Measurements from ENCODE around the gene POC1B. TPM values are rescaled to one million over a fixed set of nuclear protein-coding genes. Genes with fewer than 3 reads are reported as not detected.

POC1B gene
- polyA plus RNA-seq, 6 donors from 2014 or later: 41.2 to 65.8 (median 45.1) TPM

DNA sequence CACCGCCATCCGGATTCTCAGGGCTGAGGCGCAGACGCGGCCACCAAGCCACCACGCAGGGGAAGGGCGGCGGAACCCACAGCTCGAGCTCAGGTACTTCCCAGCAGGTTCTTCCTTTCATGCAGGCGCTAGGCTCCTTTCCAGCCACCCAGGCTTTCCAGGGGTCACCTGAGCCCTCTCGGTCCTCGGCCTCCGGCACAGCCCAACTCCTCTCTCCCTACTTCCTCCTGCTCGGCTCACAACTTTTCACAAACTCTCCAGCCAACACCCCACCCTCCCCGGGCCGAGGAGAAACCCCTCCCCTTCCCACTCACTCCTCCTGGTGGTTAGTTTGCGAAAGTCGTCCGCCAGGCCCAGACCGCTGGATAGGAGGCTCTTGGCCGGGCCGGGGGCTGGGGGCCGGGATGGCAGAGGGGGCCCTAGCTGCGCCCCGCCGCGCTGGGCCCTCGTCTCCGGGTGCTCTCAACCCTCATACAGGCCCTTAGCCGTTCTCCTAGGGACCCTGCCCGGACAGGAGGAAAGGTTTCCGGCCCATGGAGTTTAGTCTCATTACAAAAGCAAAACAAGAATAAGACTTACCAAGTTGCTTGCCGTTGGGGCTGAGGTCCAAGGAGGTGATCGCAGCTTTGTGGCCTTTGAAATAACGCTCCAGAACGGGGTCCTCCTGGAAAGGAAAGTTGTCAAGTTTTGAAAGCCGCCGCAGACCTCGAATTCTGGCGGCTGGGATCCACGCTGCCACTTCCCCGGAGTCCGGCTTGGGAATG, 1.1 kb downstream of the POC1B start, which contains the start of gene GALNT4:
GALNT4 (minus strand) TSS at position 256 of the 764 bp plus-strand sequence; CDS start at position 9, 247 bp downstream.
- H3K36me3 Mint-ChIP-seq: peaks cover 8% of the 10 kb centered on the region in 2 donors
- peak; percentile 71 to 74 for ATAC-seq (ENCODE audit: low read depth in 2 of 2)
- H3K4me3 Mint-ChIP-seq: peak within 1 kb of the TSS; percentile 93 to 99 (median 99)
- H3K4me1 Mint-ChIP-seq: peaks cover 38 to 56% (median 43%) of the 10 kb centered on the region in 3 donors
- peak; percentile 87 for DNase-seq
- no peaks in the 10 kb centered on the region for H3K27me3 Mint-ChIP-seq
- no peaks in the 10 kb centered on the region for H3K9me3 Mint-ChIP-seq
- peak within 1 kb of the TSS; percentile 91 to 98 (median 94) for H3K27ac Mint-ChIP-seq

DNA sequence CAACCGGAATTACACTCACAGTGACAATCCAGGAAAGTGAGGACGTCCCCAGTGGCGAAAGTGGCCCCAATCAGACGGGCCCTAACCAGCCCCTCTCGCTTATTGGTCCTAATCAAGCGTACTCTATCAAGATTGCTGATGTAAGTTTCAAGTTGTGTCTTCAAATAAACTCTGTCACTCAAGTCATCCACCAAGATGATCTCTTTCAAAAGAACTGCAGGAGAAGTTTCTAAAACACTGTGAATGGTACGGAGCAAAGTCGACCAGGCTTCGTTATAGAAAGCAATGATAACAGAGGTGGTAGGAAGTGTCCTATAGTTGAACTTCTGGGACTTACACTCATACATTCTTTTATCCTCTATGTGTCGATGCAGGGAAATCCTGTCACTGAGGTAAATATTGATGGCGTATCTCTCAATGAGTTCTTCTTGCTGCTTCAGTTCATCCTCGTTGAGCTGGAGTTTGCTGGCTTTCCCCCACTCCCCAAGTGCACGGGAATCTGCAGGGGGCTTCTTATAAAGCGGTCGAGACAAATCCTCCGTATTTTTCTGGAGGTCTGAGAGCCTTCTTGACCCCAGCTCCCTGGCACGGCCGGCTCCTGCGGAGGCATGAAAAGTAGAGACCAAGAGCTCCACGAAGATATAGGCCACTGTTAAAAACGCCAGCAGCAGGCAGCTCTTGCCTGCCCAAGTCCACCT, 1.9 kb downstream of the POC1B start:
- peak overlapping the region; percentile 93 to 99 (median 98) for H3K4me3 Mint-ChIP-seq
- DNase-seq (no peak), ATAC-seq (ENCODE audit: low read depth in 2 of 2) (no peak)
- peaks cover 8% of the 10 kb centered on the region in 2 donors for H3K36me3 Mint-ChIP-seq
- no peaks in the 10 kb centered on the region for H3K27me3 Mint-ChIP-seq
- H3K4me1 Mint-ChIP-seq: peaks cover 34 to 51% (median 38%) of the 10 kb centered on the region in 3 donors
- H3K27ac Mint-ChIP-seq: peak overlapping the region; percentile 87 to 97 (median 93)
- no peaks in the 10 kb centered on the region for H3K9me3 Mint-ChIP-seq

DNA sequence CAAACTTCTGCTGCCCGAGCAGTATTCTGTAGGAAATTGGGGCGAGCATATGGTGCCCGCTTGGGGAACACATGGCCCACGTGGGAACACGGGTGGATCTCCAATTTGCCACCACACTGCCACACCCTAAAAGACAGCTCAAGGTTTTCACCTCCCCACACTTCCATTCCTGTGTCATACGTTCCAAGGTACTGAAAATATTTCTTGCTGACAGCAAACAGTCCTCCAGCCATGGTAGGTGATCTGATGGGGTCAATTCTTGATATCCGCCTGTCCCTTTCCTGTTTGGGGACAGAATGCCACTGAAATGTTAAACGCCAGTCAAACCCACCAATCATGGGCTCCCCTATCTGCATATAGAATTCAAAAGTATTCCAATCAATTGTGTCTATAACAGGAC, 2.5 kb downstream of the POC1B start:
- peaks cover 8% of the 10 kb centered on the region in 2 donors for H3K36me3 Mint-ChIP-seq
- peak overlapping the region in 4 of 6 donors; percentile 87 to 94 (median 93) for H3K27ac Mint-ChIP-seq
- peak overlapping the region; percentile 93 to 99 (median 98) for H3K4me3 Mint-ChIP-seq
- DNase-seq (no peak), ATAC-seq (ENCODE audit: low read depth in 2 of 2) (no peak)
- peaks cover 34 to 54% (median 40%) of the 10 kb centered on the region in 3 donors for H3K4me1 Mint-ChIP-seq
- no peaks in the 10 kb centered on the region for H3K27me3 Mint-ChIP-seq
- H3K9me3 Mint-ChIP-seq: no peaks in the 10 kb centered on the region

DNA sequence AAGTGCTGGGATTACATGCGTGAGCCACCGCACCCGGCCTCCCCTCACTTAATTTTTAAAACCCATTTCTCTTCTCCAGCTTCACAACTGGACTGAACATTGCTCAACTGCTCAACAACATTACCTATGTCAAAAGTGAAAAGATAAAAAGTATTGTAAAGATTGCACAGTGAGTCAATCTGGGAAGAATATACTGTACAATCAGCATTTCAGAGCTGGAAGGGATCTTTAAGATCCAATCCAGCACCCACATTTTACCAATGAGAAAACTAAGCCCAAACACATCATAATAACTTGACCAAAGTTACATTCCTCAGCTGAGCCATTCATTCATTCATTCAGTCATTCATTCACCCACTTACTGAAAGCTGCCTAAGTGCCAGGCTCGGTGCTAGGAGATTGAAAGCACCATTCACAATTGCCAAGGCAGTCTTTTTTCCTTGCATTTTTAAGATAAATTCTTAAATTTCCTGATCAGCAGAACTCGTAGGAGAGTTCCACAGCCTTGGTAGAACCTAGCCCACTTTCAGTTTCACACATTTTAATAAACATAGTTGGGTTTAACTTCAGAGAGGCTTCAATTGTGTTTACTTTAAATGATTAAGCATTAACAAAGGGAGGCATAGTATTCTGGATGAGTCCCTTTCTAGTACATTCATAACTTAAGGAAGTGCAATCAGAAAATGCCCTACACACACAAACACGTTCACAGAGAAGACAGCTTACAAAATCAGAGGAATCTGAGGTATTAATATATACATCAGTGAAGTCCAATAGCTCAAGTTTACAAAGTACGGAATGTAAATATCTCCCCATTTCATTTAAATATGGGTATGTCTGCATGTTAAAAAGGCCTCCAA, 4.3 kb downstream of the POC1B start:
- Mint-ChIP-seq H3K36me3 (peaks cover 8% of the 10 kb centered on the region in 2 donors), H3K27ac (peak overlapping the region in 2 of 6 donors; percentile 1 to 22), H3K4me1 (peaks cover 39 to 54% (median 44%) of the 10 kb centered on the region in 3 donors), H3K4me3 (peak overlapping the region in 7 of 8 donors; percentile 31 to 96 (median 62)), H3K9me3 (no peaks in the 10 kb centered on the region), H3K27me3 (no peaks in the 10 kb centered on the region)
- ATAC-seq (ENCODE audit: low read depth in 2 of 2): no peak
- no peak for DNase-seq

DNA sequence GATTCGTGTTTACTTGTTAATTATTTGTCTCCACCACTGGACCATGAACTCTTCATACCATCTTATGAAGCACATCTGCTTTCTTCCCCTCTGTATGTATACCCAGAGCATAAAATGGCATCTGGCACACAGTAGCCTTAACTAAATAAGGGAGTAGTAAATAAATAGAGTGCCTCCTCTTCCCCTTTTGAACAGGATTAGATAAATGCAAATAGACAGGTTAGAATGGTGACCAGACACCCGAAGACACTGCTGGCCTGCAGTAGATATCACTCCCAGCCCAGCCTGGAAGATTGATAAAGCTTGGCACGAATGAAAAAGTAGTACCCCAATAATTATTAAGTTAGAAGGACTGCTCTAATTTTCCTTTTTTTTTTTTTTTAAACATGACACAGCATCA, 8.1 kb downstream of the POC1B start:
- no peak for DNase-seq
- ATAC-seq (ENCODE audit: low read depth in 2 of 2): no peak
- H3K4me1 Mint-ChIP-seq: peaks cover 23 to 36% (median 25%) of the 10 kb centered on the region in 3 donors
- H3K36me3 Mint-ChIP-seq: peaks cover 0 to 1% of the 10 kb centered on the region in 2 donors
- no peaks in the 10 kb centered on the region for H3K9me3 Mint-ChIP-seq
- H3K27me3 Mint-ChIP-seq: no peaks in the 10 kb centered on the region
- H3K27ac Mint-ChIP-seq: peak overlapping the region in 3 of 6 donors; percentile 4 to 34 (median 13)
- no peak overlapping the region for H3K4me3 Mint-ChIP-seq

DNA sequence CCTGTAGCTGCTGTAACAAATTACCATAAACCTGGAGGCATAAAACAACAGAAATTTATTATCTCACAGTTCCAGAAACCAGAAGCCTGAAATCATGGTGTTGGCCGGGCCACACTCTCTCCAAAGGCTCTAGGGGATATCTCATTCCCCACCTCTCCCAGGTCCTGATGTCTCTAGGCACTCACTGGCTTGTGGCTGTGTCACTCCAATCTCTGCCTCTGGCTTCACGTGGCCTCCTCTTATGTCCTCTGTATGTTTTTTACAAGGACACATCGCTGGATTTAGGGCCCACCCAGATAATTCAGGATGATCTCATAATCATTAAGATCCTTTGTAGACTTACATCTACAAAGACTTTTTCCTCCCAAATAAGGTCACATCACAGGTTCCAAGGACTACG, 9.2 kb downstream of the POC1B start:
- Mint-ChIP-seq H3K4me1 (peaks cover 19 to 26% (median 19%) of the 10 kb centered on the region in 3 donors), H3K9me3 (no peaks in the 10 kb centered on the region), H3K4me3 (no peak overlapping the region), H3K27ac (no peak overlapping the region), H3K36me3 (no peaks in the 10 kb centered on the region), H3K27me3 (no peaks in the 10 kb centered on the region)
- DNase-seq (no peak), ATAC-seq (ENCODE audit: low read depth in 2 of 2) (no peak)

DNA sequence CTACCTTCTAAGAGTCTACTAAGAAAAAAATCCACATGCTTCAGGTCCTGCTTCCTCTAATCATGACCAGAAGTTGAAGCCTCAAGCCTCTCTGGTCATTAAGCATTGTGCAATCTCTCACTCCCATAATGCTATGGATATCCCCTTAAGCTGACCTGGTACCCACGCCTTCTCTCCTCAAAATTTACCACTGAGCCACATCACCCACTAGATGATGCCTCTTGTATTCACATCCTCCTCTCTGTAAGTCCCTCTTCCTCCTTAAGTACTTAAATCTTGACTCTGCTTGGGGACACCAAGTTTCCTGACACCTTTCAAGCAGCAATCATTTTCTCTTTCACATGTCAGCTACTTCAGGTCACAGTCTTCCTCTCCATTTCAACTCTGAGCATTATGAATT, 11.1 kb downstream of the POC1B start:
- Mint-ChIP-seq H3K4me3 (no peak overlapping the region), H3K9me3 (no peaks in the 10 kb centered on the region), H3K4me1 (peaks cover 13 to 25% (median 13%) of the 10 kb centered on the region in 3 donors), H3K27ac (no peak overlapping the region), H3K36me3 (no peaks in the 10 kb centered on the region), H3K27me3 (no peaks in the 10 kb centered on the region)
- ATAC-seq (ENCODE audit: low read depth in 2 of 2): peak in 1 of 2 donors; percentile 30
- no peak for DNase-seq

DNA sequence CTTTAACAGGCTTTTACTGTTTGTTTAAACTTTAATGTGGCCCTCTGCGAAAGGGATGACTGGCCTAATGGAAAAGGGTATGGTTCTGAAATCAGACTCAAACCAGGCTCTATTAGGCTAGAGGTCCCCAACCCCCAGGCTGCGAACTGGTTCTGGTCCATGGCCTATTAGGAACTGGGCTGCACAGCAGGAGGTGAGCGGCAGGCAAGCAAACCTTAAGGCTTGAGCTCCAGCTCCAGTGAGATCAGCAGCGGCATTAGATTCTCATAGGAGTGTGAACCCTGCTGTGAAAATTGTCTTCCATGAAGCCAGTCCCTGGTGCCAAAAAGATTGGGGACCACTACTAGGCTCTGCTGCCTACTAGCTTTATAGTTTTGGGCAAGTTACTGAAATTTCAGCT, 12.3 kb downstream of the POC1B start:
- no peaks in the 10 kb centered on the region for H3K27me3 Mint-ChIP-seq
- H3K9me3 Mint-ChIP-seq: no peaks in the 10 kb centered on the region
- no peak overlapping the region for H3K27ac Mint-ChIP-seq
- H3K4me3 Mint-ChIP-seq: no peak overlapping the region
- peaks cover 12 to 21% (median 13%) of the 10 kb centered on the region in 3 donors for H3K4me1 Mint-ChIP-seq
- ATAC-seq (ENCODE audit: low read depth in 2 of 2): no peak
- no peaks in the 10 kb centered on the region for H3K36me3 Mint-ChIP-seq
- no peak for DNase-seq

DNA sequence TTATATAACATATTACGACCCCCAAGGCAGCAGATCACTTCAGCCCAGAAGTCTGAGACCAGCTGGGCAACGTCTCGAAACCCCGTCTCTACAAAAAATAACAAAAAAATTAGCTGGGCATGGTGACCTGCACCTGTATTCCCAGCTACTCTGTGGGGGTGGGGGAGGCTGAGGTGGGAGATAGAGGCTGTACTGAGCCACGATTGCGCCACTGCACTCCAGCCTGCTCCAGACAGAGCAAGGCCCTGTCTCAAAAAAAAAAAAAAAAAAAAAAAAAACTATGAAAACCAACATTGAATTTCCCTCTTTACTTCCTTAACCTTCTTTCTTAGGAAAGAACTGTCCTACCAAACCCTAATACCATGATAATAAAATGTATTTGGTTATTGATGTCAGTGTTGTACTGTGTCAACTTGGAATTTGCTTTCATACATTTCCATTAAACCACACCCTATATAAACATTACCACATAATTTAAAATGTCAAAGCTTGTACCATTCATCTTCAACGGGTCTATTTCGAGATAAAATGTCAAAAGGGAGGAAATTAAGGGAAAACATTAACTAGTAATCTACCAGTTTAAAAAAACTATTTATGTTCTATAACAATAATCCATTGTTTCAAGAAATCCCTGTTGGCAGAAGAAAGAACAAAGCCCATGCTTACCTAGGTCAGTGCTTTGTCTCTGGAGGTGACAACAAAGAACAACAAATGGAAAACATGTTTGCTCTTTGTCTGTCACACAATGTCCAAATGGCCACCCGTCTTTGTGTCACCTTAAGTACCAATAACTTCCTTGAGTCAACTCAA, 18.6 kb downstream of the POC1B start:
- DNase-seq: no peak
- Mint-ChIP-seq H3K36me3 (peaks cover 4% of the 10 kb centered on the region in 2 donors), H3K27ac (no peak overlapping the region), H3K9me3 (peaks cover 0 to 2% (median 0%) of the 10 kb centered on the region in 7 donors), H3K4me1 (peaks cover 8 to 14% (median 13%) of the 10 kb centered on the region in 3 donors), H3K27me3 (no peaks in the 10 kb centered on the region), H3K4me3 (no peak overlapping the region)
- no peak for ATAC-seq (ENCODE audit: low read depth in 2 of 2)

DNA sequence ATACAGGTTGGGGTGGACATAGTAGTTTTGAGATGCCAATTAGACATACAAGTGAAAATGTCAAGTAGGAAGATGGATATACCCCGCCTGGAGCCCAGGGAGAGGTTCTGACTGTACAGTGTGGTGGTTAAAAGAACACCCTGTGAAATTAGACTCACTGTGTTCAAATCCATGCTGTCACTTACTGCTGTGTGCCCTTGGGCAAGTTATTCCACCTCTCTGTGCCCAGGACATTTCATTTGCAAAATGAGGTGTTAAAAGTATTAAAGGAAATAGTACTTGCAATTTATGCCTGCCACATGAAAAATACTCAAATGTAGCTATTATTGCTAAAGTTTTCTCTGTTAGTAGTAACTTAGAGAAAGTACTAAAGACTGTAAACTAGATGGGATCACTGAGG, 19.8 kb downstream of the POC1B start:
- no peak for ATAC-seq (ENCODE audit: low read depth in 2 of 2)
- H3K4me1 Mint-ChIP-seq: peaks cover 13 to 17% (median 16%) of the 10 kb centered on the region in 3 donors
- H3K27ac Mint-ChIP-seq: peak overlapping the region in 1 of 6 donors; percentile 70
- peaks cover 11% of the 10 kb centered on the region in 2 donors for H3K36me3 Mint-ChIP-seq
- peaks cover 0 to 2% (median 0%) of the 10 kb centered on the region in 7 donors for H3K9me3 Mint-ChIP-seq
- no peaks in the 10 kb centered on the region for H3K27me3 Mint-ChIP-seq
- no peak overlapping the region for H3K4me3 Mint-ChIP-seq
- DNase-seq: no peak

DNA sequence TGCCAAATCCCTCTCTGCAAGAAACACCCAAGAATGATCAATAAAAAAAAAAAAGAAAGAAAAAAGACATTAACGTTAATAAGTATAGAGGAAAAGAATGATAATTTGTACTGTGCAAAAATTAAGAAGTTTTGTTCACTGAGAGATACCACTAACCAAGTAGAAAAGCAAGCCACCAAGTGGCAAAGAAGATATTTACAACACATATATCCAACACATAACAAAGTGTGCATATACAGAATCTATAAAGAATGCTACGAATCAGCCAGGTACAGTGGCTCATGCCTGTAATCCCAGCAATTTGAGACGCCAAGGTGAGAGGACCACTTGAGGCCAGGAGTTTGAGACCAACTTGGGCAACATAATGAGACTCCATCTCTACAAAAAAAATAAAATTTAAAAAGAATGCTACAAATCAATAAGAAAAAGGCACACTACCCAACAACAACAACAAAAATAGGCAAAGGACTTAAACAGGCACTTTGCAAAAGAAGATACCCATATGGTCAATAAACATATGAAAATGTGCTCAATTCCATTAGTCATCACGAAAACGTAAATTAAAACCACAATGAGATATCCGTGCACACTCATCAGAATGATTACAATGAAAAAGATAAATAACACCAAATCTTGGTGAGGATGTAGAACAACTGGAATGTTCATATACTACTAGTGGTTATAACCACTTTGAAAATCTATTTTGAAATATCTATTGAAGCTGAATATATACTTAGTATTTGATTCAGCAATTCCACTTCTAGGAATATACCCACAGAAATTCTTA, 21.1 kb downstream of the POC1B start:
- Mint-ChIP-seq H3K4me1 (peaks cover 8 to 18% (median 18%) of the 10 kb centered on the region in 3 donors), H3K9me3 (peaks cover 0 to 2% (median 0%) of the 10 kb centered on the region in 7 donors), H3K27ac (peak overlapping the region in 1 of 6 donors; percentile 39), H3K36me3 (peaks cover 12 to 17% of the 10 kb centered on the region in 2 donors), H3K27me3 (no peaks in the 10 kb centered on the region), H3K4me3 (peak overlapping the region in 1 of 8 donors; percentile 34)
- no peak for DNase-seq
- ATAC-seq (ENCODE audit: low read depth in 2 of 2): no peak

DNA sequence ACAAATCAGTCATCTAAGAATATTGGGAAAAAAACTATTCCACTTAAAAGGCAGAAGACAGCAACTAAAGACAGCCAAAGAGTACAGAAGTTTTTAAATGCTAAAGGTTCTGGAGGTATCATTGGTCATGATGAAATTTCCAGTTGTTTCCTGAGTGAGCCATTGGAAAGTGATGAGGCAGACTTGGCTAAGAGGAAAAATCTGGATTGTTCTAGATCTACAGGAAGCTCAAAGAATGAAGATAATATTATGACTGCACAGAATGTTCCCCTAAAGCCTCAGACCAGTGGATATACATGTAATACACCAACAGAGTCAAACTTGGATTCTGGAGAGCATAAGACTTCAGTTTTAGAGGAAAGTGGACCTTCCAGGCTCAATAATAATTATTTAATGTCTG, 24.1 kb downstream of the POC1B start:
- Mint-ChIP-seq H3K27me3 (no peaks in the 10 kb centered on the region), H3K4me1 (peaks cover 11 to 24% (median 19%) of the 10 kb centered on the region in 3 donors), H3K9me3 (peaks cover 0 to 2% (median 0%) of the 10 kb centered on the region in 7 donors), H3K27ac (no peak overlapping the region), H3K36me3 (peaks cover 18 to 21% of the 10 kb centered on the region in 2 donors), H3K4me3 (no peak overlapping the region)
- ATAC-seq (ENCODE audit: low read depth in 2 of 2) (no peak), DNase-seq (no peak)
